OCI-LY7 (cell line): ENCODE measurements around the gene ARSK. TPM values are rescaled to one million over a fixed set of nuclear protein-coding genes. Genes with fewer than 3 reads are reported as not detected.

Experiments
- BruUV-seq: library from RNA; stranded (reverse); fragments of 400-500 nt; replicated peaks from 2 replicates; lab custom pipeline; 2021; lab: Mats Ljungman, UMichigan
- CTCF ChIA-PET: fragments of 300-600 bp; sonication (Branson Sonifier 250); formaldehyde crosslinking; loops from one replicate; lab custom pipeline; 2022; ENCODE audit warnings: antibody characterized with exemption; ENCODE audit not compliant: unreplicated experiment; lab: Charles Lee
- POLR2A ChIA-PET: fragments of 300-600 bp; sonication (Branson Sonifier 250); formaldehyde crosslinking; loops from one replicate; lab custom pipeline; 2022; ENCODE audit warnings: antibody characterized with exemption; lab: Charles Lee
- DNase-seq: peaks from one replicate; pipeline ENCODE4 v3.0.0-alpha.2; 2015; ENCODE audit warnings: low spot score
- H2AFZ ChIP-seq: fragments of 200-600 bp; sonication (generic), shearing (Covaris generic); 2 replicates; pipeline ENCODE4 v1.6.1; 2014; ENCODE audit warnings: mild to moderate bottlenecking, antibody characterized with exemption, low read length, moderate library complexity
- H3K27ac ChIP-seq: fragments of 200-600 bp; sonication (generic); 2 replicates; pipeline ENCODE4 v1.5.1; 2014; ENCODE audit warnings: mixed run types, low read depth, mild to moderate bottlenecking, moderate library complexity, low read length, inconsistent platforms; ENCODE audit not compliant: poor library complexity, severe bottlenecking
- H3K36me3 ChIP-seq: fragments of 200-600 bp; sonication (generic); 2 replicates; pipeline ENCODE4 v1.6.1; 2014; ENCODE audit warnings: mild to moderate bottlenecking, antibody characterized with exemption, low read length, moderate library complexity, mixed read lengths; ENCODE audit not compliant: insufficient read depth
- H3K4me1 ChIP-seq: fragments of 200-600 bp; sonication (generic); 2 replicates; pipeline ENCODE4 v1.5.1; 2014; ENCODE audit warnings: mild to moderate bottlenecking, low read length; ENCODE audit not compliant: insufficient read depth, poor library complexity, severe bottlenecking
- H3K4me2 ChIP-seq: fragments of 200-600 bp; sonication (generic); 2 replicates; pipeline ENCODE4 v1.6.1; 2014; ENCODE audit warnings: mild to moderate bottlenecking, low read length
- H3K4me3 ChIP-seq: fragments of 200-600 bp; sonication (generic); 2 replicates; pipeline ENCODE4 v1.5.1; 2014; ENCODE audit warnings: mild to moderate bottlenecking, low read depth, low read length; ENCODE audit not compliant: poor library complexity, severe bottlenecking
- H3K79me2 ChIP-seq: fragments of 200-600 bp; sonication (generic); 2 replicates; pipeline ENCODE4 v1.6.1; 2016; ENCODE audit warnings: low read depth, mild to moderate bottlenecking, low read length, moderate library complexity, mixed read lengths; ENCODE audit not compliant: insufficient read depth
- H3K9me2 ChIP-seq: fragments of 200-600 bp; sonication (generic); 2 replicates; pipeline ENCODE4 v1.6.1; 2016; ENCODE audit warnings: mild to moderate bottlenecking, low read length, mixed read lengths; ENCODE audit not compliant: insufficient read depth
- H3K9me3 ChIP-seq: fragments of 200-600 bp; sonication (generic); 2 replicates; pipeline ENCODE4 v1.6.1; 2014; ENCODE audit warnings: mild to moderate bottlenecking, mixed run types, low read length, mixed read lengths
- H4K20me1 ChIP-seq: fragments of 200-600 bp; sonication (generic); 2 replicates; pipeline ENCODE4 v1.6.1; 2014; ENCODE audit warnings: mild to moderate bottlenecking, antibody characterized with exemption, low read length, moderate library complexity, mixed read lengths; ENCODE audit not compliant: insufficient read depth
- EZH2phosphoT487 ChIP-seq: fragments of 200-600 bp; sonication (generic); IDR thresholded peaks from 2 replicates; pipeline ENCODE4 v1.6.1; 2018; ENCODE audit warnings: low read depth, borderline replicate concordance, mild to moderate bottlenecking, mixed run types, antibody characterized with exemption, low read length, moderate library complexity, mixed read lengths
- intact Hi-C: fragments of 100-400 bp; cut with micrococcal nuclease; formaldehyde crosslinking; loops from one replicate; pipeline ENCODE4 v1.10.0; 2022; ENCODE audit not compliant: unreplicated experiment
- total RNA-seq, 2 experiments: library from RNA; depleted of rRNA in 1 of 2; stranded (reverse); fragments of >200 nt in 1 of 2; shearing (Covaris generic) in 1 of 2; gene quantifications; 2 replicates each; pipeline ENCODE4 v1.2.3, GENCODE V29; 2014 to 2022
- TF ChIP-seq, protein P1 (sequence below): fragments of 200-600 bp; sonication (generic); conservative IDR thresholded peaks from 2 replicates; pipeline ENCODE4 v1.5.1; 2014; ENCODE audit warnings: mild to moderate bottlenecking, antibody characterized with exemption, low read length, moderate library complexity, mixed read lengths

ARSK gene
- total RNA-seq, 2 experiments from 2014 or later, result 5.2 to 5.9 TPM

DNA sequence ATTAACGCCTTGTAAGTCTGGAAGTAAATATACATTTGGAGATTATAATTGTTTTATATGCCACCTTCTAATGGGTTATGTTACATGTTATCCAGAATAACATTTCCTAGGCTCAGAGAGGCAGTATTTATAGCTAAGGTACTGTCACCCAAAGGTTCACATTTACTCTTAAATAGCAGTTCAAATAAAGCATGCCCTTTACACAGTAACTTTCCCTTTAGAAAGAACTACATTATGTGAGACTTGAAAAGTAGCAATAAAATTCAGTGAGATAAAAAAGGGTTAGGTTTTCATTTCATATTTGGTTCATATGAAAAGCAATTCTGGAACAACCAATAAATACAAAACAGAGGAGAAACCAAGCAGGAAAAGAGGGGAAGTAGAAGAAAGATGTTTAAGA, 35.2 kb upstream of the ARSK start:
- H3K9me3 ChIP-seq, result no peaks in the 10 kb centered on the region
- H3K79me2 ChIP-seq, result no peaks in the 10 kb centered on the region
- BruUV-seq, result no TSS peak
- no peak overlapping the region for H3K4me2 ChIP-seq
- no peaks in the 10 kb centered on the region for H3K9me2 ChIP-seq
- ChIA-PET POLR2A (interaction anchor here (1.0 kb wide), 1 partner anchor 13 kb away, joined by 4 read pairs; no protein-coding TSS in a partner anchor), CTCF (no interaction called here)
- no peak overlapping the region for H3K4me3 ChIP-seq
- H3K4me1 ChIP-seq, result no peaks in the 10 kb centered on the region
- no peak for DNase-seq
- intact Hi-C loops, result no loop called here
- no peak for TF ChIP-seq EZH2phosphoT487
- TF ChIP-seq, protein P1, sequence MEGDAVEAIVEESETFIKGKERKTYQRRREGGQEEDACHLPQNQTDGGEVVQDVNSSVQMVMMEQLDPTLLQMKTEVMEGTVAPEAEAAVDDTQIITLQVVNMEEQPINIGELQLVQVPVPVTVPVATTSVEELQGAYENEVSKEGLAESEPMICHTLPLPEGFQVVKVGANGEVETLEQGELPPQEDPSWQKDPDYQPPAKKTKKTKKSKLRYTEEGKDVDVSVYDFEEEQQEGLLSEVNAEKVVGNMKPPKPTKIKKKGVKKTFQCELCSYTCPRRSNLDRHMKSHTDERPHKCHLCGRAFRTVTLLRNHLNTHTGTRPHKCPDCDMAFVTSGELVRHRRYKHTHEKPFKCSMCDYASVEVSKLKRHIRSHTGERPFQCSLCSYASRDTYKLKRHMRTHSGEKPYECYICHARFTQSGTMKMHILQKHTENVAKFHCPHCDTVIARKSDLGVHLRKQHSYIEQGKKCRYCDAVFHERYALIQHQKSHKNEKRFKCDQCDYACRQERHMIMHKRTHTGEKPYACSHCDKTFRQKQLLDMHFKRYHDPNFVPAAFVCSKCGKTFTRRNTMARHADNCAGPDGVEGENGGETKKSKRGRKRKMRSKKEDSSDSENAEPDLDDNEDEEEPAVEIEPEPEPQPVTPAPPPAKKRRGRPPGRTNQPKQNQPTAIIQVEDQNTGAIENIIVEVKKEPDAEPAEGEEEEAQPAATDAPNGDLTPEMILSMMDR, result no peak
- no peaks in the 10 kb centered on the region for H4K20me1 ChIP-seq
- H3K36me3 ChIP-seq, result peaks cover 89% of the 10 kb centered on the region
- no peak overlapping the region for H3K27ac ChIP-seq
- no peak overlapping the region for H2AFZ ChIP-seq

DNA sequence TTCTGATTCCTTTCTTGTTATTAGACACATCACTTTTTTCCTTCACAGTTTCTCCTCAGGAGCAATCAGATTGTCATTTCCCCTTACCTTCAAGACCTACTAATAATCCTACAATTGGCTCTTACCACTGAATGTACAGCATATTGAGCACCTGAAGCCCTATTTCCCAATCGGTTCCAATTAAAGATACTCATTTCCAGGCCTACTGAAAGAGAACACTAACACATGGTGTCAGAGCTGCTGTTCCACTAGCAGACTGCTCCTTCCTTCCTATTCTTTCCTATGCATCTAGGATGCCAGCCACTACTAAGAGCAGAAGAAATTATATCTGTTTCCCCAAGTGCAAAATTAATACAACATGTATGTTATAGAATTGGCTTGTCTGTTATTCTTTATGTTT, 34.7 kb upstream of the ARSK start:
- intact Hi-C loops, result no loop called here
- H3K4me3 ChIP-seq, result no peak overlapping the region
- CTCF ChIA-PET, result no interaction called here
- no peaks in the 10 kb centered on the region for H3K79me2 ChIP-seq
- TF ChIP-seq EZH2phosphoT487, result no peak
- TF ChIP-seq, protein P1, result no peak
- DNase-seq, result no peak
- BruUV-seq, result no TSS peak
- peaks cover 89% of the 10 kb centered on the region for H3K36me3 ChIP-seq
- no peaks in the 10 kb centered on the region for H3K9me2 ChIP-seq
- H3K4me2 ChIP-seq, result no peak overlapping the region
- H3K4me1 ChIP-seq, result no peaks in the 10 kb centered on the region
- no peaks in the 10 kb centered on the region for H4K20me1 ChIP-seq
- no peaks in the 10 kb centered on the region for H3K9me3 ChIP-seq
- POLR2A ChIA-PET, result interaction anchor here (1.0 to 1.9 kb wide), 2 partner anchors 13 to 23 kb away, joined by 4 read pairs; no protein-coding TSS in a partner anchor
- H3K27ac ChIP-seq, result no peak overlapping the region
- H2AFZ ChIP-seq, result no peak overlapping the region

DNA sequence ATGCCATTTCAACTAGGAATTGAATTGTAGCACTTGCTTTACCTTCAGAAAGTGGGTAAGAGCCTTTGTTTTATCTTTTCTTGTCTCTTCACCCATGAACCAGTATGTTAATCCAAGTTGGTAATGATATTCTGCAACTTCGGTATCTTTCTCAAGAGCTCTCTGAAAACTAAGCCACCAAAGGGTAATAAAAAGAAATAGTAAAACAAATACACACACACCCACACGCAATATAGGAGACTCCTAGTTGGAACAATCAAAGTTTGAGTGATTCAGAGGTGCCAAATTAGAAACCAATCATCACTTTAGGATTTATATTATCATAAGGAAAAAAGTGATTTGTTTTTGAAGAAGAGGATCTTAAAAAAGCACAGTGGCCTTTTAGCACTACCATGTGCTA, 30.5 kb upstream of the ARSK start:
- BruUV-seq, result no TSS peak
- ChIA-PET CTCF (no interaction called here), POLR2A (interaction anchor here (0.6 to 1.2 kb wide), 3 partner anchors 10 to 226 kb away, joined by 3 to 5 read pairs (median 3); no protein-coding TSS in a partner anchor)
- H3K9me2 ChIP-seq, result no peaks in the 10 kb centered on the region
- H3K9me3 ChIP-seq, result no peaks in the 10 kb centered on the region
- no peak for TF ChIP-seq EZH2phosphoT487
- H3K27ac ChIP-seq, result no peak overlapping the region
- H3K36me3 ChIP-seq, result peaks cover 87% of the 10 kb centered on the region
- no peak overlapping the region for H3K4me3 ChIP-seq
- no peak overlapping the region for H3K4me2 ChIP-seq
- no peaks in the 10 kb centered on the region for H3K4me1 ChIP-seq
- DNase-seq, result no peak
- H3K79me2 ChIP-seq, result no peaks in the 10 kb centered on the region
- intact Hi-C loops, result no loop called here
- H2AFZ ChIP-seq, result no peak overlapping the region
- H4K20me1 ChIP-seq, result no peaks in the 10 kb centered on the region
